Body of pancreas (tissue), 4 donors: ENCODE data around the gene CCDC137.

ENCODE experiments used
- POLR2A ChIP-seq, 3 donors: fragments of 450-650 bp; IDR thresholded peaks; one replicate each; pipeline ENCODE4 v1.6.1; 2016; ENCODE audit warnings: antibody characterized with exemption in 3 of 3, mild to moderate bottlenecking in 2 of 3
- TF ChIP-seq, protein P1 (sequence below), 7 experiments: fragments of 450-650 bp in 4 of 7; fragments of 200-600 bp in 3 of 7; sonication (generic) in 3 of 7; IDR thresholded peaks; one replicate each; pipeline ENCODE4 v1.5.1; 2016 to 2019; ENCODE audit warnings: antibody characterized with exemption in 7 of 7

DNA sequence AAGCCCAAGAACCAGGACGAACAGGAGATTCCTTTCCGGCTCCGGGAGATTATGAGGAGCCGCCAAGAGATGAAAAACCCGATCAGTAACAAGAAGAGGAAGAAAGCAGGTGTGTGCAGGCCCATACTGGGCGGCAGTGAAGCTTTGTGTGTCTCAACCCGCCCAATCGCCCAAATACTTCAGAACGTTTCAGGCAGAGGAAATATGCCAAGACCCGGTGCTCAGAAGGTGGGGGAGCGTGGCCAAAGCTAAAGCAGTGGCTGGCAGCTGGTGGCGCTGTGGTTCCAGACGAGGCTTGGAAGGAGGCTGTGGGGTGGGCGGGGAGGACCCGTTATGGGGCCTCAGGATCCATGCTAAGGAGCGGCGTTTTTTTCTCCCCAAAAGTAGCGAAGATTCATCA, 1.2 kb downstream of the CCDC137 start:
- TF ChIP-seq, protein P1, sequence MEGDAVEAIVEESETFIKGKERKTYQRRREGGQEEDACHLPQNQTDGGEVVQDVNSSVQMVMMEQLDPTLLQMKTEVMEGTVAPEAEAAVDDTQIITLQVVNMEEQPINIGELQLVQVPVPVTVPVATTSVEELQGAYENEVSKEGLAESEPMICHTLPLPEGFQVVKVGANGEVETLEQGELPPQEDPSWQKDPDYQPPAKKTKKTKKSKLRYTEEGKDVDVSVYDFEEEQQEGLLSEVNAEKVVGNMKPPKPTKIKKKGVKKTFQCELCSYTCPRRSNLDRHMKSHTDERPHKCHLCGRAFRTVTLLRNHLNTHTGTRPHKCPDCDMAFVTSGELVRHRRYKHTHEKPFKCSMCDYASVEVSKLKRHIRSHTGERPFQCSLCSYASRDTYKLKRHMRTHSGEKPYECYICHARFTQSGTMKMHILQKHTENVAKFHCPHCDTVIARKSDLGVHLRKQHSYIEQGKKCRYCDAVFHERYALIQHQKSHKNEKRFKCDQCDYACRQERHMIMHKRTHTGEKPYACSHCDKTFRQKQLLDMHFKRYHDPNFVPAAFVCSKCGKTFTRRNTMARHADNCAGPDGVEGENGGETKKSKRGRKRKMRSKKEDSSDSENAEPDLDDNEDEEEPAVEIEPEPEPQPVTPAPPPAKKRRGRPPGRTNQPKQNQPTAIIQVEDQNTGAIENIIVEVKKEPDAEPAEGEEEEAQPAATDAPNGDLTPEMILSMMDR (IDR thresholded peaks at IDR 0.05) = no peak
- TF ChIP-seq POLR2A (IDR thresholded peaks at IDR 0.05) = no peak
